ENCODE measurements around the gene MAPRE3.

Gene MAPRE3

GRCh38 chr2:26969077-26969844 is 1.2 kb upstream of the MAPRE3 start:
- Histone ChIP-seq H4K20me1 (ENCODE audit: low read depth, low read length) (no peaks in the 10 kb centered on the region), H3K9ac (ENCODE audit: low read length) (no peak overlapping the region), H3K4me3 (ENCODE audit: insufficient read depth, low read length, poor library complexity, severe bottlenecking) (no peak overlapping the region), H3K4me2 (ENCODE audit: low read depth, low read length, poor library complexity, severe bottlenecking) (no peak overlapping the region), H3K36me3 (ENCODE audit: low read length) (no peaks in the 10 kb centered on the region), H3K9me2 (replicated peaks; ENCODE audit: insufficient read depth, low read length) (no peaks in the 10 kb centered on the region), H3K27ac (ENCODE audit: low read depth, low read length) (no peak overlapping the region), H3K79me2 (ENCODE audit: insufficient read depth, low read length) (no peaks in the 10 kb centered on the region), H3K27me3 (ENCODE audit: low read length) (no peaks in the 10 kb centered on the region), H3K9me3 (ENCODE audit: insufficient read depth, low read length) (no peaks in the 10 kb centered on the region), H2AFZ (ENCODE audit: low read depth, low read length, severe bottlenecking) (no peak overlapping the region), H3F3A (ENCODE audit: insufficient read depth) (no peaks in the 10 kb centered on the region)
- TF ChIP-seq EZH2phosphoT487 (conservative IDR thresholded peaks at IDR 0.05; ENCODE audit: low read length) (no peak), CTCF (IDR thresholded peaks at IDR 0.05; ENCODE audit: insufficient read depth, low read length, poor library complexity, severe bottlenecking) (no peak)

- Histone ChIP-seq H4K20me1 (ENCODE audit: low read depth, low read length) (no peaks in the 10 kb centered on the region), H3K79me2 (ENCODE audit: insufficient read depth, low read length) (no peaks in the 10 kb centered on the region), H3K9me3 (ENCODE audit: insufficient read depth, low read length) (no peaks in the 10 kb centered on the region), H3K4me3 (ENCODE audit: insufficient read depth, low read length, poor library complexity, severe bottlenecking) (peak overlapping the region; percentile 51), H3K27me3 (ENCODE audit: low read length) (no peaks in the 10 kb centered on the region), H3F3A (ENCODE audit: insufficient read depth) (no peaks in the 10 kb centered on the region), H3K36me3 (ENCODE audit: low read length) (no peaks in the 10 kb centered on the region), H3K9me2 (replicated peaks; ENCODE audit: insufficient read depth, low read length) (no peaks in the 10 kb centered on the region), H3K9ac (ENCODE audit: low read length) (peak overlapping the region; percentile 34; the same call in 1 of the 2 replicates), H3K4me2 (ENCODE audit: low read depth, low read length, poor library complexity, severe bottlenecking) (peak overlapping the region; percentile 59), H2AFZ (ENCODE audit: low read depth, low read length, severe bottlenecking) (no peak overlapping the region), H3K27ac (ENCODE audit: low read depth, low read length) (no peak overlapping the region)
- TF ChIP-seq EZH2phosphoT487 (conservative IDR thresholded peaks at IDR 0.05; ENCODE audit: low read length) (no peak), CTCF (IDR thresholded peaks at IDR 0.05; ENCODE audit: insufficient read depth, low read length, poor library complexity, severe bottlenecking) (no peak)
These were observed 641 bp downstream of the MAPRE3 start for GRCh38 chr2:26970928-26971627.

- no peaks in the 10 kb centered on the region for H3K79me2 ChIP-seq (ENCODE audit: insufficient read depth, low read length)
- no peak overlapping the region for H3K4me2 ChIP-seq (ENCODE audit: low read depth, low read length, poor library complexity, severe bottlenecking)
- no peaks in the 10 kb centered on the region for H3K27me3 ChIP-seq (ENCODE audit: low read length)
- no peak overlapping the region for H3K4me3 ChIP-seq (ENCODE audit: insufficient read depth, low read length, poor library complexity, severe bottlenecking)
- no peak overlapping the region for H2AFZ ChIP-seq (ENCODE audit: low read depth, low read length, severe bottlenecking)
- TF ChIP-seq CTCF (IDR thresholded peaks at IDR 0.05; ENCODE audit: insufficient read depth, low read length, poor library complexity, severe bottlenecking) (no peak), EZH2phosphoT487 (conservative IDR thresholded peaks at IDR 0.05; ENCODE audit: low read length) (no peak)
- no peaks in the 10 kb centered on the region for H3K9me2 ChIP-seq (replicated peaks; ENCODE audit: insufficient read depth, low read length)
- no peaks in the 10 kb centered on the region for H3K36me3 ChIP-seq (ENCODE audit: low read length)
- H3K9me3 ChIP-seq (ENCODE audit: insufficient read depth, low read length), result no peaks in the 10 kb centered on the region
- H3F3A ChIP-seq (ENCODE audit: insufficient read depth), result no peaks in the 10 kb centered on the region
- no peaks in the 10 kb centered on the region for H4K20me1 ChIP-seq (ENCODE audit: low read depth, low read length)
- no peak overlapping the region for H3K27ac ChIP-seq (ENCODE audit: low read depth, low read length)
- H3K9ac ChIP-seq (ENCODE audit: low read length), result no peak overlapping the region
These were observed 1.7 kb downstream of the MAPRE3 start for GRCh38 chr2:26971911-26972786.
